Measurements from ENCODE around the gene GPR137. TPM values are rescaled to one million over a fixed set of nuclear protein-coding genes. Genes with fewer than 3 reads are reported as not detected.

GPR137 gene
- total and polyA plus RNA-seq, 2 experiments from 2014 or later = 16.3 to 32.5 TPM

- no peak for TF ChIP-seq ZNF462 (CRISPR knock-in tag; IDR thresholded peaks at IDR 0.05)
Measured at GRCh38 chr11:64294774-64295173, 9.1 kb downstream of the GPR137 start (continued).

- no peaks in the 10 kb centered on the region; the same call in 1 of the 3 replicates for H3K9me3 Mint-ChIP-seq
- Histone ChIP-seq H3K79me2 (replicated peaks; ENCODE audit: insufficient read depth) (no peaks in the 10 kb centered on the region), H4K20me1 (replicated peaks; ENCODE audit: insufficient read depth) (peaks cover 16% of the 10 kb centered on the region), H3K9me2 (ENCODE audit: insufficient read depth) (no peaks in the 10 kb centered on the region), H3K27ac (ENCODE audit: low read depth) (no peak overlapping the region), H3K27me3 (ENCODE audit: insufficient read depth) (peaks cover 100% of the 10 kb centered on the region), H3K4me3 (no peak overlapping the region), H3K4me2 (no peak overlapping the region), H3K4me1 (ENCODE audit: insufficient read depth) (peaks cover 7% of the 10 kb centered on the region; the same call in 1 of the 2 replicates), H3K36me3 (ENCODE audit: insufficient read depth) (no peaks in the 10 kb centered on the region), H3F3A (replicated peaks; ENCODE audit: low read depth) (peaks cover 22% of the 10 kb centered on the region), H2AFZ (no peak overlapping the region)
- peaks cover 93% of the 10 kb centered on the region for H3K27me3 Mint-ChIP-seq (ENCODE audit: insufficient read depth, low read depth, poor library complexity)
- no peak for ATAC-seq
- peaks cover 14% of the 10 kb centered on the region for H3K4me1 Mint-ChIP-seq
- H3K27ac Mint-ChIP-seq = no peak overlapping the region
- no peak for DNase-seq (ENCODE audit: low spot score)
- no peak overlapping the region for H3K4me3 Mint-ChIP-seq
- H3K36me3 Mint-ChIP-seq (ENCODE audit: low read depth) = no peaks in the 10 kb centered on the region; the same call in 2 of the 3 replicates
- TF ChIP-seq ZNF462 (CRISPR knock-in tag; IDR thresholded peaks at IDR 0.05) = no peak
- TF ChIP-seq NANOG (IDR thresholded peaks at IDR 0.05; ENCODE audit: borderline replicate concordance) = no peak
- TF ChIP-seq CTCF (conservative IDR thresholded peaks at IDR 0.05; ENCODE audit: low read depth in 2 of 2) = no peak
- TF ChIP-seq ZNF331 (CRISPR knock-in tag; IDR thresholded peaks at IDR 0.05; ENCODE audit: low read depth) = no peak
- no peak for TF ChIP-seq POLR2AphosphoS5 (IDR thresholded peaks at IDR 0.05; ENCODE audit: low read depth)
- TF ChIP-seq ZNF114 (CRISPR knock-in tag; IDR thresholded peaks at IDR 0.05) = no peak
- TF ChIP-seq EZH2 (IDR thresholded peaks at IDR 0.05; ENCODE audit: low read depth, unreplicated experiment) = no peak
Measured at GRCh38 chr11:64295760-64296159, 10.1 kb downstream of the GPR137 start.

All from GM23338 (cell line).